H9 (cell line): ENCODE results near the gene PVALB. TPM values are rescaled to one million over a fixed set of nuclear protein-coding genes. Genes with fewer than 3 reads are reported as not detected.

ENCODE experiments used
- DNase-seq: peaks from one replicate; pipeline ENCODE4 v3.0.0-alpha.2; 2017
- H2AFZ ChIP-seq: one replicate; pipeline ENCODE4 v1.6.1; 2013; ENCODE audit warnings: mild to moderate bottlenecking, low read length, control low read depth, moderate library complexity
- H2AK5ac ChIP-seq: 2 replicates; pipeline ENCODE4 v1.6.1; 2013; ENCODE audit warnings: low read length, control low read depth, mixed read lengths; ENCODE audit not compliant: insufficient read length
- H2BK120ac ChIP-seq: one replicate; pipeline ENCODE4 v1.6.1; 2013; ENCODE audit warnings: low read depth, mild to moderate bottlenecking, low read length, control low read depth, inconsistent platforms; ENCODE audit not compliant: poor library complexity, severe bottlenecking
- H2BK12ac ChIP-seq: 2 replicates; pipeline ENCODE4 v1.6.1; 2013; ENCODE audit warnings: low read length, control low read depth, mixed read lengths, low read depth; ENCODE audit not compliant: insufficient read length
- H2BK15ac ChIP-seq: 2 replicates; pipeline ENCODE4 v1.6.1; 2013; ENCODE audit warnings: low read depth, low read length, control low read depth
- H2BK20ac ChIP-seq: one replicate; pipeline ENCODE4 v1.6.1; 2013; ENCODE audit warnings: low read depth, mild to moderate bottlenecking, low read length, control low read depth, inconsistent platforms; ENCODE audit not compliant: poor library complexity, severe bottlenecking
- H2BK5ac ChIP-seq: 2 replicates; pipeline ENCODE4 v1.6.1; 2013; ENCODE audit warnings: low read length, control low read depth, mixed read lengths; ENCODE audit not compliant: insufficient read length
- H3K14ac ChIP-seq: 2 replicates; pipeline ENCODE4 v1.6.1; 2013; ENCODE audit warnings: low read length, control low read depth; ENCODE audit not compliant: insufficient read depth
- H3K18ac ChIP-seq: 2 replicates; pipeline ENCODE4 v1.6.1; 2013; ENCODE audit warnings: low read depth, mild to moderate bottlenecking, mixed read lengths, low read length, control low read depth; ENCODE audit not compliant: insufficient read length
- H3K23ac ChIP-seq: 2 replicates; pipeline ENCODE4 v1.6.1; 2013; ENCODE audit warnings: low read length, control low read depth, mixed read lengths, low read depth; ENCODE audit not compliant: insufficient read length
- H3K23me2 ChIP-seq: 2 replicates; pipeline ENCODE4 v1.6.1; 2013; ENCODE audit warnings: low read depth, mild to moderate bottlenecking, mixed read lengths, low read length, control low read depth; ENCODE audit not compliant: insufficient read length, poor library complexity, severe bottlenecking
- H3K27ac ChIP-seq: 2 replicates; pipeline ENCODE4 v1.5.1; 2013; ENCODE audit warnings: low read length, control low read depth, mixed read lengths, low read depth; ENCODE audit not compliant: insufficient read length
- H3K27me3 ChIP-seq: 2 replicates; pipeline ENCODE4 v1.6.1; 2013; ENCODE audit warnings: low read length, control low read depth, inconsistent platforms; ENCODE audit not compliant: insufficient read depth
- H3K4ac ChIP-seq: 2 replicates; pipeline ENCODE4 v1.6.1; 2013; ENCODE audit warnings: low read depth, mild to moderate bottlenecking, control low read depth, inconsistent platforms, low read length, moderate library complexity
- H3K4me1 ChIP-seq: 2 replicates; pipeline ENCODE4 v1.6.1; 2013; ENCODE audit warnings: low read length, control low read depth, inconsistent platforms; ENCODE audit not compliant: insufficient read depth
- H3K4me2 ChIP-seq: 2 replicates; pipeline ENCODE4 v1.6.1; 2013; ENCODE audit warnings: low read length, control low read depth, mixed read lengths; ENCODE audit not compliant: insufficient read length, insufficient read depth
- H3K56ac ChIP-seq: 2 replicates; pipeline ENCODE4 v1.6.1; 2013; ENCODE audit warnings: low read depth, mild to moderate bottlenecking, mixed read lengths, low read length, control low read depth; ENCODE audit not compliant: insufficient read length
- H3K79me1 ChIP-seq: 2 replicates; pipeline ENCODE4 v1.6.1; 2013; ENCODE audit warnings: low read depth, mild to moderate bottlenecking, moderate library complexity, low read length, control low read depth, inconsistent platforms; ENCODE audit not compliant: insufficient read depth, poor library complexity, severe bottlenecking
- H3K79me2 ChIP-seq: 2 replicates; pipeline ENCODE4 v1.6.1; 2013; ENCODE audit warnings: low read length, control low read depth, inconsistent platforms; ENCODE audit not compliant: insufficient read depth
- H3K9ac ChIP-seq: 2 replicates; pipeline ENCODE4 v1.6.1; 2013; ENCODE audit warnings: low read length, control low read depth, mixed read lengths; ENCODE audit not compliant: insufficient read length; ENCODE audit errors: extremely low read depth
- H3K9me3 ChIP-seq: one replicate; pipeline ENCODE4 v1.6.1; 2013; ENCODE audit warnings: low read depth, low read length, inconsistent platforms; ENCODE audit not compliant: control insufficient read depth
- H3T11ph ChIP-seq: one replicate; pipeline ENCODE4 v1.6.1; 2013; ENCODE audit warnings: mild to moderate bottlenecking, low read length, control low read depth, inconsistent platforms
- H4K20me1 ChIP-seq: one replicate; pipeline ENCODE4 v1.6.1; 2013; ENCODE audit not compliant: control insufficient read depth, insufficient read length, insufficient read depth
- H4K5ac ChIP-seq: 2 replicates; pipeline ENCODE4 v1.6.1; 2013; ENCODE audit warnings: low read depth, mild to moderate bottlenecking, mixed read lengths, low read length, control low read depth; ENCODE audit not compliant: insufficient read length
- H4K8ac ChIP-seq: replicated peaks from 2 replicates; pipeline ENCODE4 v1.6.1; 2013; ENCODE audit warnings: low read length, control low read depth, mixed read lengths, low read depth; ENCODE audit not compliant: insufficient read length
- H4K91ac ChIP-seq: 2 replicates; pipeline ENCODE4 v1.6.1; 2013; ENCODE audit warnings: low read depth, mild to moderate bottlenecking, moderate library complexity, mixed read lengths, low read length, control low read depth; ENCODE audit not compliant: insufficient read length
- H3K27ac Mint-ChIP-seq, 3 experiments: 2 replicates in 2 of 3; 3 replicates in 1 of 3; pipeline ENCODE4 v1.8.0; 2020 to 2021; ENCODE audit warnings: mixed read lengths in 3 of 3, mild to moderate bottlenecking in 1 of 3, moderate library complexity in 1 of 3
- H3K27me3 Mint-ChIP-seq: 2 replicates; pipeline ENCODE4 v1.8.0; 2021; ENCODE audit warnings: low read depth, mild to moderate bottlenecking, moderate library complexity, mixed read lengths
- H3K36me3 Mint-ChIP-seq, 3 experiments: 2 replicates in 2 of 3; 3 replicates in 1 of 3; pipeline ENCODE4 v1.8.0; 2020 to 2021; ENCODE audit warnings: low read depth in 3 of 3, mixed read lengths in 3 of 3; ENCODE audit not compliant: insufficient read depth in 1 of 3
- H3K4me1 Mint-ChIP-seq, 2 experiments: 2 replicates each; pipeline ENCODE4 v1.8.0; 2020; ENCODE audit warnings: mixed read lengths in 2 of 2
- H3K4me3 Mint-ChIP-seq, 2 experiments: 2 replicates in 1 of 2; 3 replicates in 1 of 2; pipeline ENCODE4 v1.8.0; 2020 to 2021; ENCODE audit warnings: mild to moderate bottlenecking in 2 of 2, mixed read lengths in 2 of 2, moderate library complexity in 1 of 2
- H3K9me3 Mint-ChIP-seq, 2 experiments: 2 replicates in 1 of 2; 3 replicates in 1 of 2; pipeline ENCODE4 v1.8.0; 2020; ENCODE audit warnings: mild to moderate bottlenecking in 2 of 2, mixed read lengths in 2 of 2, moderate library complexity in 1 of 2
- WGBS: extraction: QIAGEN DNeasy Blood & Tissue Kit; methylation state at CpG from one replicate; pipeline ENCODE4 v1.1.7; 2013; ENCODE audit warnings: missing lambda C conversion rate, low lambda C conversion rate, mixed read lengths; ENCODE audit not compliant: insufficient read length; ENCODE audit errors: extremely low coverage; 5-methylcytosine and 5-hydroxymethylcytosine counted together
- total RNA-seq: library from RNA; stranded (reverse); gene quantifications from 2 replicates; pipeline ENCODE4 v1.2.1, GENCODE V29; 2021
- TF ChIP-seq, protein P1 (sequence below): fragments of 200-600 bp; sonication (generic); conservative IDR thresholded peaks from 3 replicates; pipeline ENCODE4 v1.8.0; 2021; ENCODE audit warnings: antibody characterized with exemption, mild to moderate bottlenecking

PVALB gene
- total RNA-seq, 1 experiment from 2014 or later, result 2.7 TPM

DNA sequence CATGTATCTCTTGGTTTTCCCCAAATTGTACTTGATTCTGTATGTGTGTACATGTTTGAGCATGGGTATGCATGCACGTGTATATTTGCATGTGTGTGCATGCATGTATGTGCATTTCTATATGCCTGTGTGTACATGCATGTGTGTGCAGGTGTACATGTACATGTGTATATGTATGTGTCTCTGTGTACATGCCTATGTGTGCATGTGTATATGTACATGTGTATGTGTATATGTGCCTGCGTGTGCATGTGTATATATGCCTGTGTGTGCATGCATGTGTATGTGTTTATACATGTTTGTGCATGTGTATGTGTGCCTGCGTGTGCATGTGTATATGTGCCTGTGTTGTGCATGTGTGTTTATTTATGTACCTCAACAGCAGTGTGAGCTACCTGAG, 38.6 kb upstream of the PVALB start:
- Histone ChIP-seq H3K79me1 (no peaks in the 10 kb centered on the region), H3K23me2 (no peaks in the 10 kb centered on the region), H4K5ac (no peak overlapping the region), H2BK20ac (no peak overlapping the region), H4K91ac (no peak overlapping the region), H3T11ph (no peak overlapping the region), H3K9ac (no peak overlapping the region), H3K4ac (no peak overlapping the region), H3K79me2 (no peaks in the 10 kb centered on the region), H2BK120ac (no peak overlapping the region), H3K4me1 (no peaks in the 10 kb centered on the region; the same call in 1 of the 2 replicates), H4K20me1 (no peaks in the 10 kb centered on the region), H4K8ac (no peak overlapping the region), H3K14ac (no peak overlapping the region), H2AK5ac (no peak overlapping the region), H3K23ac (no peak overlapping the region), H3K27ac (no peak overlapping the region), H3K18ac (no peak overlapping the region), H2BK5ac (no peak overlapping the region), H3K9me3 (no peaks in the 10 kb centered on the region), H3K56ac (no peak overlapping the region), H2BK15ac (no peak overlapping the region), H3K27me3 (no peaks in the 10 kb centered on the region; the same call in 1 of the 2 replicates), H3K4me2 (no peak overlapping the region), H2BK12ac (no peak overlapping the region), H2AFZ (no peak overlapping the region)
- WGBS, result no CpG with 5 or more reads among the region's 3 CpGs
- H3K27me3 Mint-ChIP-seq, result peaks cover 50% of the 10 kb centered on the region
- no peak overlapping the region for H3K4me3 Mint-ChIP-seq
- H3K27ac Mint-ChIP-seq, result no peak overlapping the region
- no peak for DNase-seq
- TF ChIP-seq, protein P1, sequence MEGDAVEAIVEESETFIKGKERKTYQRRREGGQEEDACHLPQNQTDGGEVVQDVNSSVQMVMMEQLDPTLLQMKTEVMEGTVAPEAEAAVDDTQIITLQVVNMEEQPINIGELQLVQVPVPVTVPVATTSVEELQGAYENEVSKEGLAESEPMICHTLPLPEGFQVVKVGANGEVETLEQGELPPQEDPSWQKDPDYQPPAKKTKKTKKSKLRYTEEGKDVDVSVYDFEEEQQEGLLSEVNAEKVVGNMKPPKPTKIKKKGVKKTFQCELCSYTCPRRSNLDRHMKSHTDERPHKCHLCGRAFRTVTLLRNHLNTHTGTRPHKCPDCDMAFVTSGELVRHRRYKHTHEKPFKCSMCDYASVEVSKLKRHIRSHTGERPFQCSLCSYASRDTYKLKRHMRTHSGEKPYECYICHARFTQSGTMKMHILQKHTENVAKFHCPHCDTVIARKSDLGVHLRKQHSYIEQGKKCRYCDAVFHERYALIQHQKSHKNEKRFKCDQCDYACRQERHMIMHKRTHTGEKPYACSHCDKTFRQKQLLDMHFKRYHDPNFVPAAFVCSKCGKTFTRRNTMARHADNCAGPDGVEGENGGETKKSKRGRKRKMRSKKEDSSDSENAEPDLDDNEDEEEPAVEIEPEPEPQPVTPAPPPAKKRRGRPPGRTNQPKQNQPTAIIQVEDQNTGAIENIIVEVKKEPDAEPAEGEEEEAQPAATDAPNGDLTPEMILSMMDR, result no peak
- H3K36me3 Mint-ChIP-seq, result peaks cover 2 to 6% (median 5%) of the 10 kb centered on the region in 3 experiments; a peak in 3 of 7 replicates
- peaks cover 4 to 13% of the 10 kb centered on the region in 2 experiments for H3K4me1 Mint-ChIP-seq
- peaks cover 4% of the 10 kb centered on the region in 2 experiments; a peak in 2 of 5 replicates for H3K9me3 Mint-ChIP-seq
